GM18907 (cell line): ENCODE data around the gene PREB.

ENCODE experiments used
- ATAC-seq: cut with Tn5 transposase; IDR thresholded peaks from one replicate; pipeline ENCODE4 v1.9.1; 2021; ENCODE audit warnings: mild to moderate bottlenecking, moderate library complexity; ENCODE audit not compliant: unreplicated experiment

PREB gene

GRCh38 chr2:27154488-27154887 is 20.1 kb upstream of the PREB start:
- ATAC-seq = no peak

- ATAC-seq = no peak
Measured at GRCh38 chr2:27152796-27153464, 18.5 kb upstream of the PREB start.

GRCh38 chr2:27152102-27152795 is 17.8 kb upstream of the PREB start:
- ATAC-seq = no peak

DNA sequence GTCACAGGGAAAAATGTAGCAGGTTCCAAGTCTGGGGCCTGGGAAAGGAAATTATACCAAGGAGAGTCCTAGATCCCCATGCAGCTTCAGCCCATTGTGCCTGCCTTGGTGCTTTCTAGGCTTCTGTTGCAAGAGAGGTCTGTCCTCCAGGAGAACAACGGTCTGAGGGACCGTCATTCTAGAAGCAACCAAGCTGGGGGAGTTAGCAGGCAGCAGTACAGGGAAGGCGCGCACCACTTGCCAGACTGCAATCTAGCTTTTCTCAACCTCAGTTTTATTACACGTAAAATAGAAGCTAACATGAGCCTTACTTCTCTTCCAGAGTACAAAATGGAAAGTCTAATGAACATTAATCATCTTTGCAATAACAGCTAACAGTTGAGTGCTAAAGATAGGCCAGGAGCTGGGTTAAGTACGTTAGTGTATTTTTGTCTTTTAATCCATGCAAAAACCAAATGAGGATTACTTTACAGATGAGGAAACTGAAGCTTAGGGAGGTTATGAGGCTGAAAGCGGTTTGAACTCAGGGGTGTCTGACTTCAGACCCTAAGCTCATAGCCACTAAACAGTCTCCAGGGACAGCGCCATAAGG is 16.3 kb upstream of the PREB start:
- ATAC-seq = no peak

DNA sequence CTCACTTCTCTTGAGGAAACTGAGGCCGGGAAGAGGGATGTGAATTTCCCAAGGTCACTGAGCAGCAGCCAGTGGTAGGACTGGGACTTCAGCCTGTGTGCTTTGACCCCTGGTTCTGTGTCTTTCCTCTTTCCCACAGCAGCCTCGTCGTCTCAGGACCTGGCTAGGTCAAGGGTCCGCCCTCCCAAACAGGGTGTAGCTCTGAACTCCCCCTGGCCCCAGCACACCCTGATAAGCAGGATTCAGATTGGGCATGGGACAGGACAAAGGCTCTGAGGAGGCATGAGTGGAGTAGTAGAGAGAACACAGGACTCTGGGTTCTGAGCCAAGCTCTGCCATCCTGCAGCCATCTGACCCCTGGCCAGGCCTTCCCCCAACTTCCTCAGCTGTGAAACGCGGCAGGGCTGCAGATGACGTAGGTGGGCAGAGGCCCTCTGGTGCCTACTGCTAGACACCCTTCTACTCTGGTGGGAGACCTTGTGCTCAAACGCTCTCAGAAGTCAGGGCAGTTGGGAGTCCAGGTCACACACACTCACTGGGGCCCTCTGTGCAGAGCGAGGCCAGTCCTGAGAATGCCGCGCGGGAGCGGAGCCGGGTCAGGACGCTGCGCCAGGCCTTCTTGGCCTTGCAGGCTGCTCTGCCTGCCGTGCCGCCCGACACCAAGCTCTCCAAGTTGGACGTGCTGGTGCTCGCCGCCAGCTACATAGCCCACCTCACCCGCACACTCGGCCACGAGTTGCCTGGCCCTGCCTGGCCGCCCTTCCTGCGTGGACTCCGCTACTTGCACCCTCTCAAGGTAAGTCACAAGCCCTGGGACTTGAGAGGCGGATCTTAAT is 15.4 kb upstream of the PREB start:
- ATAC-seq = no peak

DNA sequence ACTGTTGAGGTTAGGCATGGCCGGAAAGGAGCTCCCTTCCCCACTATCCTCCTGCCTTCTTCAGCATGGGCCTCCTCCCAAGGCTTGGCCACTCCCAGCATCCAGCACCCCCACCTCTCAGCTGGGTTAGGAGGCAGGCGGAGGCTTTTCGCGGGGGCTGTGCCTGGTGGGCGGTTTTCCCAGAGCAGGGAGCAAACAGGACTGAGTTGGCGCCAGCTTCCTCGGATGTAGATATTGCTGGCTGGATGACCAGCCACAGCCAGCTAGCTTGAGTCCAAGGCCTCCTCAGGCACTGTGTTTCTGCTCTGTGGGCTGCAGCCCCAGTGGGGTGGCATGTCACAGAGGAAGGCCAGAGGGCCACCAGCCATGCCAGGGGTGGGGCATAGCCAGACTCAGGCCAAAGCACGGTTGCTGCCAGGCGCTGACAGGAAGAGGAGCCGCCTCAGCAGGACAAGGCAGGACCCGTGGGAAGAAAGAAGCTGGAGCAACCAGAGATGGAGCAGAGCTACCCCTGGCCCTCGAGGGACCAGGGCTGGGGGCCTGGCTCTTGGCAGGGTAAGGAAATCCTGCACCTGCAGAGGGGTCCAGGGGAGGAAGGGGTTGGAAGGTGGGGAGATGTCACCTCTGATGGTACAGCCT is 14.5 kb upstream of the PREB start, which contains the start of gene TCF23:
TCF23 (plus strand) TSS at position 204 of the 639 bp plus-strand sequence; CDS start at position 334, 130 bp downstream.
- ATAC-seq = no peak

DNA sequence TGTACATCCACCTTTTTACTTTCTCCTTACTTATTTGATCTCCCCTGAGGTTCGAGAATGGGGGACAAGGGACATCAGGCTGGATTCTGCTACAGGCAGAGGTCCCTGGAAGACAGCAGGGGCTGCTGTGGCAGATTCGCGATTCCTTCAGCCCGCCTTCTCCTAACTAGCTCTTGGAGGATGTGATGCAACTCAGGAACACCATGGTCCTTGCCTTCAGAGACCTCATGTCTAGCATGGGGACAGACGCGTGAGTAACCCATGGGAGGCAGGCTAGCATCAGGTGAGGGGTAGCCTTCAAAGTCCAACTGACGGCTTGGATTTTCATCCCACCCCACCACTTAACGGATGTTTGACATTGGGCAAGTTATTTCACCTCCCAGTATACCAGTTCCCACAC is 13.5 kb upstream of the PREB start:
- no peak for ATAC-seq

DNA sequence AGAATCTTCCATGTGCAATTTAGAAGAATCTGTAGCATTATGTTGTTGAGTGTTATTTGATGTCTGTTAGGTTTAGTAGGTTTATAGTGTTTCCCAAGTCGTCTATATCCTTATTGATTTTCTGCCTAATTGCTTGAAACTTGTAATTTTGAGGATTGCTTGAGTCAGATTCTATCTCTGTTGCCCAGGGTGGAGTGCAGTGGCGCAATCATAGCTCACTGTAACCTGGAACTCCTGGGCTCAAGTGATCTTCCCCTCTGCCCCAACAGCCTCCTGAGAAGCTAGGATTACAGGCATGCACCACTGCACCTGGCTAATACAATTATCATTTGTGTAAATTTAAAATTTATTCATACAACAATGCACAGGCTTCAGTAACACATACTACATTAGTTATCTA is 11.2 kb upstream of the PREB start:
- ATAC-seq = no peak

GRCh38 chr2:27143285-27143684 is 8.8 kb upstream of the PREB start:
- no peak for ATAC-seq

DNA sequence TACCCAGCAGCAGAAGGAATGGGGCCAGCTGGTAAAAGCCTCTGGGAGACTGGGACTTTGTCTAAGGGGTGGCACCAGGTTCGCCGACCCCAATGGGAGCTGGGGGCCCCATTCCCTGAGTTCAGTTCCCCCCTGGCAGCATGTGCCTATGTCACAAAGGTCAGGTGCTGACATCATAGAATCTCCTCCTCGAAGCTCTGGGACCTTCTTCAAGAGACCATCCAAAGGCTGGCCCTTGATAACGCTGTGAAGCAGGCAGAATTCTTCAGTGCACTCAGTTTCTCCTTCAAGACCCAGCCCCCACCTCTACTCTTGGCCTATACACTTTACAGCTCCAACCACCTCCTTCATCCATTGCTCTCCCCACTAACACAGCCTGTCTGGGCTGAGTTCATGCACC is 4.9 kb upstream of the PREB start, which contains the start of gene PRR30:
PRR30 (minus strand) TSS at position 101 of the 400 bp plus-strand sequence. CDS start 1,081 bp downstream, outside the sequence.
- ATAC-seq = no peak

- no peak for ATAC-seq
Measured at GRCh38 chr2:27138111-27138510, 3.7 kb upstream of the PREB start.

GRCh38 chr2:27137322-27137935 is 3.0 kb upstream of the PREB start:
- no peak for ATAC-seq

DNA sequence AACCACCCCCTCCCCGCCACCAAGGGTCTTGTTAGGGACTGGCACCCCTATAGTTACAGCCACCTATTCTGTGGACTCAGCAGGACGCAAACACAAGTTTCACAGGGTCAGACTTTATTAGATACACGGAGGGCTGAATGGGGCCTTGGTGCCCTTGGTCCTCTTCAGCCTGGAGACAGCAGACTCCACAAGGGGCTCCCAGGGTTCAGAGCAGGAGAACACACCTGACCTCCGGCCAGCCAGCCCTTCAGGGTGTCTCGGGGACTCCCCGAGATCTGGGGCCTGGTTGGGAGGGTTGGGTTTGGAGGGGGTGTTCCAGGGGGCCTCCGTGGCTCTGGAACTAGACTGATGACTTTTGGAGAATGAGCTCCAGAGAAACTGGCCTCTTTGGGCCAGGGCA is 2.3 kb upstream of the PREB start:
- no peak for ATAC-seq

- ATAC-seq = no peak
Measured at GRCh38 chr2:27135478-27135955, 1.1 kb upstream of the PREB start.

- no peak for ATAC-seq
Measured at GRCh38 chr2:27134781-27135477, 493 bp upstream of the PREB start.

DNA sequence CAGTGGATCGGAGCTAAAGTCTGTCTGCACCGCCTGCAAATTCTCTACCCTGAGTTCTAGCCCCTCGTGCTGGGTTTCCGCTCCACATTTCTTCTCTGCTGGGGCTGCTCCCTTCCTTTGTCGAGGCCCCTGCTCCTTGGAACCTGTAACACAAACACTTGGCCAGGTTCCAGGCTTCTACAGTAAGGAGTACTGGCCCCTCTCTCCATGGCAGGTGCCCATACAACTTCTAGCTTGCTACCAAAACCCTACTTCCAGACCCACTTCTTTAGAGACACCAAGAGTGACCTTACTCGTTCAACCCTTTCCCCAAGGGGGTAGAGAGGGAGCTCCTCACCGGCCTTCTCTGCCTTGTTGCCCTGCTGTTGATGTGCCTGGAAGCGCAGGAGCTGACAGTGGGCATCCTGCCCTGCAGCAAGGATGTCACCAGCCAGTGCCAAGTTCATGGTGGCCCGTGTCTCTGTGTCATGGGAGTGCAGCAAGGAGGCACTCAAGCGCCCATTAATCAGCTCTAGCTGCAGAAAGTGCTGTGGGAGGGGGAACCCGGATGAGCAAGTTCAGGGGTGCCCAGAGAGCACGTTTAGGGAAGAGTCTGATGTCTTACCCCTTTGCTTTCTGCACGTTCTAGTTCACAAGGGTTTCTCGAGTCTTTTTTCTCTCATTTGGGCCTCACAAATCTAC is 1.1 kb downstream of the PREB start:
- ATAC-seq = no peak

DNA sequence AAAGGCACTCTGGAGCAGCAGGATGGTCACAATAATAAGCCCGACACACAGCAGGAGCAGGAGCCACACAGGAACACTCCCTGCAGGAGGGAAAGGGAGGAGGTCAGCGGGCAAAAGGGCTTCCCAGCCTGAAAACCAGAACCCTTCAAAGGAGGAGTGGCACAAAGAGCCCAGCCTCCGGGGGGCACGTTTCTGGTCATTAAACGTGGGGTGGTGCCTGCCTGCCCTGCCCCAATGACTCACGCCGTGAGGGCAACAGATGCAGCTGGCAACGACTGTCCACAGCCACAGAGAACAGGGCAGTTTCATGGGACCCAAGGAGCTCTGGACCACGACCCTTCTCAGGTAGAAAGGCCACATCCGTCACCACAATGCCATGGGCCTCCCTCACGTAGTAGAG is 3.0 kb downstream of the PREB start:
- no peak for ATAC-seq

GRCh38 chr2:27130396-27130795 is 4.0 kb downstream of the PREB start:
- no peak for ATAC-seq
